NCI-H460 (cell line): ENCODE measurements around the gene ERCC8. TPM values are rescaled to one million over a fixed set of nuclear protein-coding genes. Genes with fewer than 3 reads are reported as not detected.
A peak's percentile ranks its signal among the peaks of the same experiment; 100 is the strongest.
"Not testable (repeated sequence)": the region's sequence is repeated elsewhere in the genome, so short reads cannot be mapped to it uniquely, and the experiment has no call there.

Experiments
- DNase-seq: peaks from one replicate; pipeline ENCODE4 v3.0.0-alpha.2; 2016; ENCODE audit warnings: low read depth; ENCODE audit errors: extremely low read depth
- total RNA-seq: library from RNA; depleted of rRNA; stranded (reverse); fragments of >200 nt; shearing (Covaris generic); gene quantifications from 2 replicates; pipeline ENCODE4 v1.2.3, GENCODE V29; 2014

Gene ERCC8
- total RNA-seq, 1 experiment from 2014 or later = 26.1 TPM

- no peak for DNase-seq
Observed at GRCh38 chr5:60918466-60918865, 26.4 kb downstream of the ERCC8 start.

DNA sequence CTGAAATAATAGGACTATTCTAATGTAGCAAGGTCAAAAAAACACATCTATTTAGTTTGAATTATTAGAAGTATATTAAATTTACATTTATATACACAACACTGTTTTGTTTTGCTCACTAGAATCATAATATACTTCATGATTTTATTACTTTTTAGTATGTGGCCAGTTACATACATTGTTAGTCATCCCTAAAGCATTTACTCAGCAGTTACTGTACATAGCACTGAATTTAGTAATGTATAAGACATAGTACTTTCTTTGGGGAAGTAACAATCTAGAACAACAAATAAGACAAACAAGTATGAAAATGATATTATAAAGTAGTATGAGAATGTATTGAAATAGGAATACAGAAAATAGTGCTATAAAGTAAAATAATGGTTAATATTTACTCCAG lies 28.2 kb downstream of the ERCC8 start:
- no peak for DNase-seq

- DNase-seq = no peak
Observed at GRCh38 chr5:60903356-60903755, 41.5 kb downstream of the ERCC8 start.

GRCh38 chr5:60896991-60897390 lies 47.9 kb downstream of the ERCC8 start:
- no peak for DNase-seq

- DNase-seq = no peak
Observed at GRCh38 chr5:60893521-60893920, 51.3 kb downstream of the ERCC8 start.

DNA sequence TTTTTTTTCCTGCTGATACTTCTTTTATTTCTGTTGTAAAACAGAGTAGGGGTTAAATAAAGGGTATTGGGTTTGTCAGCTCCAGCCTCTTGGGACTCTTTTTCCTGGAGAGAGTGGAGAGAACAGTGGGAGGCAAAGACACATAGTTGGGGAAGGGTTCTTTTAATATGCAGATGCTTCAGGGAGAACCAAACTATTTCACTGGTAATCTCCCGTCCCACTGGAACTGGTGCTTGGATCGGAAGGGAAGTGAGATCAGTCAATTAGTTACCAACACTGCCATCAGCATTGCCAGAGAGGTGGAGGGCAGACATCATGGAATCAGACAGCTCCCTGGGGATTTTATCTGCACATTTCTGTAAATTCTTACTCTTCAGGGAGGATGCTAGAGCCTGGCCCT lies 53.2 kb downstream of the ERCC8 start:
- no peak for DNase-seq

- DNase-seq = no peak
Observed at GRCh38 chr5:60888359-60889061, 56.4 kb downstream of the ERCC8 start.

- DNase-seq = no peak
Observed at GRCh38 chr5:60887746-60888145, 57.1 kb downstream of the ERCC8 start.

DNA sequence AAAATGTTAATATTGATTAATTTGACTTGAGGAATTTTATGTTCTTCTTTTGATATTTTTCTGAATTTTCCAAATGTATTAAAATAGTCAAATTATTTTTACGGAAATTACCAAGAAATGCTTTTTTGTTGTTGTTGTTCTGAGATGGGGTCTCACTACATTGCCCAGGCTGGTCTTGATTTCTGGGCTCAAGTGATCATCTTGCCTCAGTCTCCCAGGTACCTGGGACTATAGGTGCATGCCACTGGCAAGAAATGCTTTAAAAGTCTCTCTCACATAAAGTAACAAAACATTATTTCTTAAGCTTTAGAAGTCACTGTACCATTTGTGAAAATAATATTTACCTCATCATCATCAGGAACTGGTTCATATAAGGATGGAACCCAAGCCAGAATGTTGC lies 57.8 kb downstream of the ERCC8 start:
- no peak for DNase-seq

GRCh38 chr5:60886158-60886557 lies 58.7 kb downstream of the ERCC8 start:
- DNase-seq = no peak

GRCh38 chr5:60883229-60883628 lies 61.6 kb downstream of the ERCC8 start:
- peak; percentile 3 for DNase-seq

GRCh38 chr5:60872892-60873291 lies 72.0 kb downstream of the ERCC8 start:
- DNase-seq = no peak

GRCh38 chr5:60870857-60871256 lies 74.0 kb downstream of the ERCC8 start:
- DNase-seq = no peak

DNA sequence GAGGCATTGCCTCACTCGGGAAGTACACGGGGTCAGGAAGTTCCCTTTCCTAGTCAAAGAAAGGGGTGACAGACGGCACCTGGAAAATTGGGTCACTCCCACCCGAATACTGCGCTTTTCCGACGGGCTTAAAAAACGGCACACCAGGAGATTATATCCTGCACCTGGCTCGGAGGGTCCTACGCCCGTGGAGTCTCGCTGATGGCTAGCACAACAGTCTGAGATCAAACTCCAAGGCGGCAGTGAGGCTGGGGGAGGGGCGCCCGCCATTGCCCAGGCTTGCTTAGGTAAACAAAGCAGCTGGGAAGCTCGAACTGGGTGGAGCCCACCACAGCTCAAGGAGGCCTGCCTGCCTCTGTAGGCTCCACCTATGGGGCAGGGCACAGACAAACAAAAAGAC lies 84.3 kb downstream of the ERCC8 start:
- DNase-seq = not testable (repeated sequence)

DNA sequence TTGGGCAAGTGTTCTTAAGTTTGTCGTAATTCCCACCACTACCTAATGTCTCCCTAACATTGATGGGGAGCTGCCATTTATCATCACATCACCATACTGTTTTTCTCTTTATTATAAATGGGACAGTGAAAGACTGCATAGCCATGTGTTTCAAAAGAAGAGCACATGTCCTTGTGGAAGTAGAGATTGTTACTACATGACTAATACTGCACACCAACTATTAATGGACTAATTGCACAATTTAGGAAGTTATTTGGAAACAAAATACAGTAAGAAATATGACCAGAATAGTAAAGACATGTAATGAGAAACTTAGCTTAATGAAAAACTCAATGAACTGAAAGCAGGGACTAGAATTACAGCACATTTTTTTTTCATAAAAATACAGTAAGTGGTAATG lies 88.8 kb downstream of the ERCC8 start:
- DNase-seq = no peak

GRCh38 chr5:60852940-60853339 lies 91.9 kb downstream of the ERCC8 start:
- DNase-seq = no peak

- no peak for DNase-seq
Observed at GRCh38 chr5:60852317-60852716, 92.6 kb downstream of the ERCC8 start.

DNA sequence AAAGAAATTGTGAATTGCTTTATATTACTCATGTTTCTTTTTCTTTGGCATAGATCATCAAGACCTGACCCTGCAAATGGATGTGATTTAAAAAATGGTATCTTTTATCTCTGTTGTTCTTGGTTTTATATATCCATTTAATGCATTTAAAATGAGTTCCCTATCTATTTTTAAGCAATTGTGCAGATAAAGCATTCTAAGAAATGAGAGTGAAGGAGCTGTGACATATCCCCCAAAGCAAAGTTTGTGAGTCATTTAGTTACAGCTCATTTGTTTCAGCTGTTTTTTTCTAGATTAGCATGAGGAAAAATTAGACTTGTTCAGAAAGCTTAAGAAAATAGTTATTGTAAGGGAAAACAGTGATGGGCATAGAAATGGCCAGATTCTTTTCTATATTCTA lies 93.2 kb downstream of the ERCC8 start:
- no peak for DNase-seq

DNA sequence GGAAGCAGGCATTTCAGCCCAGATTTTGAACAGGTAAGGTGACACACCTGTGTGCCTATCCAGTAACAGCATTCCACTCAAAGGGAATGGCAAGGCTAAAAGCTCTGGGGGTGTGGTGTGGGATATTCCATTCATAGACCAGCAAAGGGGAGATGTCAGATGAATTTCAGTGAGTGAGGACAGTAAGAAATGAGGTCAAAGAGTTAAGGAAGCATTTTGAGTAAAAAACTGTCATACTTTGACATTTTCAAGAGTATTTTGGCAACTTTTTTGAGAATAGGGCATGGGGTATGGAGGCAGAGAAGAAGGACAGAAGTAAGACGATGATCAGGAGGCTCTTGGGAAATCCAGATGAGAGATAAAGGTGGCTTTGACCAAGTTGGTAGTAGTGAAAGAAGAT lies 98.6 kb downstream of the ERCC8 start:
- no peak for DNase-seq

DNA sequence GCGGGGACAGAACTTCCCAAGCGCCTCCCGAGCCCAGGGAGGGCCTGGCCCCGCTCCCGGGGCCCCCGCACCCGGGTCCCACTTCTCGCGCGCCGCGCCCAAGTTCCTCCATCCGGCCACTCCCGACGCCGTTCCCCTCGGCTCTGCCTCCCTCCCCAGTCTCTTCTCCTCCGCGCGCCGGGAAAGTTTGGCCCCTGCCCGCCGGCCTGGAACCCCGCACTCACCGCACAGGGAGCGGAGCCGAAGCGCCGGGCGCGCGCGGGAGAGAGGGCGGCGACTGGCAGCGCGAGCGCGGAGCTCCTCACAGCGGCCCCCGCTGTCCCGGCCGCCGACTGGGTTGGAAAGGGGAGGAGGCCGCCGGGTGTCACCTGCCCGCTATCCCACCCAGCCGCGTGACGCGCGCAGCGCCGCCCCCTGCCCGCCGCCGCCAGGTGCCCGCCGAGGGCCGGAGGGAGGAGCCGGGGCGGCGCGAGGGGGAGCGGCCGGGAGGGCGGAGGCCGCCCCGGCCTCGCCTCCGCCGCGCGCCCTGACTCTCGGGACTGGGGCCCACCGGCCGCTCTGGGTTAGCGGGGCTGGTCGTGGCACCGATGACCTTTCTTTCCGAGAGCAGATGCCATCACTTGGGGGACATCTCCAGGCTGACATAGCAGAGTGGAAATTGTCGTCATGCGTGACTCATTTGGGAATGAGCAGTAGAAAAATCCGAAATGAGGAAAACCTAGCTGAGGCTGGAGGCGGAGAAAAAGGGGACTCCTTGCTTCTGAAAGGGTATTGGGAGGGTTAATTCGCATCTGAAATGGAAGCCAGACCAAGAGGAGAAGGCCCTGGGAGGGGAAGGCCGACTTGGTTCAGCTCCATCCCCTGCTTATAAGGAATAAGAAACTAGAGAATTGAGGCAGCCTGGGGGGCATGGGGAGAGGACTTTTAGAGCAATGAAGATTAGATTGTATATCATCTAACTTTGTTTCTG lies 100.6 kb downstream of the ERCC8 start, which contains the start of gene ELOVL7:
ELOVL7 (minus strand) TSS at position 334 of the 970 bp plus-strand sequence. CDS start 56,872 bp downstream, outside the sequence.
- DNase-seq = peak; percentile 31

DNA sequence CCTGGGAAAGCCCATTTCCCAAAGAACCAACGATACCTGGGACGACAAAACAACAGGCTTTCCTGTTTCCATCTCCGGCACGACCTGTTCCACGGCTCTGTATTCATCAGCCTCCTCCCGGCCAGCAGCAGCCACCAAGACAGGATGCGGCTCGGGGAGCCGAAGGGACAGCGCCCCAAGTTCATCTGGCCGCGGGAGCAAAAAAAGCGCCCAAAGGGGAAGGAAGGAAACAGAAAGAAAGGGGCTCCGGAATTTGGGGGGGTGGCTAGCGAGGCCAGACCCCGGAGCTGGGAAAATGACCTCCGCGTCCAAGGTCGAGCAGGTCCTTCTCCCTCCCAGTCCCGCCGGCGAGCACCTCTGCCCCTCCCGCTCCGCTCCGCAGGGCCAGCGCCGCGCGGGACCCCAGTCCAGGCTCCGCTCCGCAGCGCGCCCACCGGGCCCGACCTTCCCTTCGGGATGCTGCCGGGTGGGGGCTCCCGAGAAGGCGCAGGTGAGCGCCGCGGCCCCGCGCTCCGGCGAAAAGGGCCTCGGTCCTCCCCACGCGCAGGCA lies 101.4 kb downstream of the ERCC8 start:
- no peak for DNase-seq
